HG03575 (cell line): Measurements from ENCODE around the gene PLA2G2C.
"Not testable (repeated sequence)": the region's sequence is repeated elsewhere in the genome, so short reads cannot be mapped to it uniquely, and the experiment has no call there.

Experiments used
- ATAC-seq: cut with Tn5 transposase; IDR thresholded peaks from one replicate; pipeline ENCODE4 v1.9.1; 2021; ENCODE audit not compliant: unreplicated experiment, insufficient number of reproducible peaks, low FRiP score; ENCODE audit errors: extremely low read depth

PLA2G2C gene

DNA sequence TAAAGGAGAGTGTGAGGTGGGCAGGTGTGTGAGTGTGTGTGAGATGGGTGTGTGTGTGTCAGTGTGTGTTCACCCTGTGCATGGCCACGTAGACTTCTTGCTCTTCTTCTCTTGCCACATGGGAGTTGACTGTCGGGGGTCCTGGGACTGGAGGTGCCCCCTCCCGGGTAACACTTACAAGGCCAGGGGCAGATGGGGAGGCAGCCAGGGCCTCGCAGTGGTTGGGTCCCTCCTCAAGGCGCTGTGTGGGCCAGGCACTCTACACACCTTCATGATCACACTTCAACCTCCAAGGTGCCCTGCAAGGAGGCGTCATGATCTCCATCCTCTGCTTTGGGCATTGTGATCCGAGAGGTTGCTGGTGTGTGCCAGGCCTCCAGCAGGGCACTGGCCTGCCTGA lies 44.9 kb downstream of the PLA2G2C start:
- ATAC-seq, result no peak

DNA sequence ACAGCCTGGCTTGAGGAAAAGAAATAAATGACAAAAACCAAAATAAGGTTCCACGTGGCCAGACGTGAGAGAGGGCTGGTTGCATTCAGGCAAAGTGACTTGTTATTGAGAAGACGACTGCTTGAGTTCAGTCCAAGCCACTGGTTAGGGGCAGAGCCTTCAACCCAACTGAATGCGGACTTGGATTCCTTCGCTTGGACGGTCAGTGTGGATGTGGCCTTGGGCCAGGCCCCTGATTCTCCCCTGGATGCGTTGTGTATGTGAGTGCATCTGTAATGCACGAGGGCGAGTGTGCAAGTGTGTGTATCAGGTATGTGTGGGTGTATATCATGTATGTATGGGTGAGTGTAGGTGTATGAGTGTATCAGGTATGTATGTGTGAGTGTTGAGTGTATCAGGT lies 45.3 kb downstream of the PLA2G2C start:
- ATAC-seq, result no peak

DNA sequence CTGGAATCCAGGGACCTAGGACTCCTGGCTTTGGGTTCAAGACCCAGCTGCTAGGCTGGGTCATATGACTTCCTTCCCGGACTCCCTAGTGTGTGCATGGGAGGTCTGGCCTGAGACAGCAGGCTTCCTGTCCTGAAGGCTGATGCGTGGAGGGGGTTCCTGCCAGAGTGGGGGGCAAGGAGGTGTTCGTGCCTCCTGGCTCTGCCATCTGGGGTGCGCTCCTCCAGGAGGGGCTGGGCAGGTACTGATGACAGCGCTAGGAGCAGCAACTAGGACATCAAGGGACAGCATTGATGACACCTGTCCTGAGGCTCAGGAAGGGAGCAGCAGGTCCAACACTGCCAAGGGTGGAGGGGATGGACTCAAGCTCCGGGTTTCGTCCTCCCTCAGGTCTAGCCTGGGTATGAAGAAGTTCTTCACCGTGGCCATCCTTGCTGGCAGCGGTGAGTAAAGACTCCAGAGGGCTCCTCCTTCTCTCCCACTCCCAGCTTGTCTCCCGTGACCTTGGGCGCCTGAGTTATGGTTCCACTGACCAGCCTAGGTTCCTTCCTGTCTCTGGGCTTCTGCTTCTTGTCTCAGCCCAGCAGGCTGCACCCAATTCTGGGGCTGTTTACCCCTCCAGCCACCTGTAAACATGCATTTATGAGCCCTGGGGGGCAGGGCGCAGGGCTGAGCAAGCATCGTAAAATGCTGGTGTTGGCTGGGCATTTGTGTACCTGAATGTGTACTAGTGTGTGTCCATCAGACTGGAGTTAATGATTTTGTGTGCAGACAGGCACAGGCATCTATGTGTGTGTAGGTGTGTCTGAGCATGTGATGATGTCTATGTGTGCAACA lies 46.3 kb downstream of the PLA2G2C start:
- ATAC-seq, result no peak

DNA sequence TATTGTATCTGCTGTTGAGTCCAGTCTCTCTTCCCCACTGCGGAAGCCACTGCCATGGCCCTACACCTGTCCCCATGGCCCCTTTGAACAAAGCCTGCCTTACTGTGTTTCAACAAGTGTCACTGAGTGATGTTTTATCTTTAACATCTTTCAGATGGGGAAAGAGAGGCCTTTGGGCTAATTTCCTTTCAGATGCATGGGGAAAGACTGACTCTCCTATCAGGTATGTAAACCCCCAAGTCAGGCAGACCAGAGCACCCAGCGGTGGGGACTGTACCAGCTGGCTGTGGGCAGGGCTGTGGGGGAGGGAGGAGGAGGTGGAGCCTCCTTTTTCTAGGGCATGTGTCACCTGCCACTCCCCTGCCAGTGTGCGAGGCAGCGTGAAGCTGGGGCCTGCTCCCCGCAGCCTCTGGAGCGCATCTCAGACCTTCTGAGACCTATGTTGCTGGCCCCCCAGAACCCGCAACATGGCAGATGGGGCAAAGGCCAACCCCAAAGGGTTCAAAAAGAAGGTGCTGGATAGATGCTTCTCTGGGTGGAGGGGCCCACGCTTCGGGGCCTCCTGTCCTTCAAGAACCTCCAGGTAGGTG lies 47.3 kb downstream of the PLA2G2C start, which contains the start of gene PLA2G2F:
Gene PLA2G2F, plus strand, starts transcription at position 363 of the 590 bp plus-strand sequence. Its CDS starts 105 bp downstream, at position 468.
- ATAC-seq, result no peak

DNA sequence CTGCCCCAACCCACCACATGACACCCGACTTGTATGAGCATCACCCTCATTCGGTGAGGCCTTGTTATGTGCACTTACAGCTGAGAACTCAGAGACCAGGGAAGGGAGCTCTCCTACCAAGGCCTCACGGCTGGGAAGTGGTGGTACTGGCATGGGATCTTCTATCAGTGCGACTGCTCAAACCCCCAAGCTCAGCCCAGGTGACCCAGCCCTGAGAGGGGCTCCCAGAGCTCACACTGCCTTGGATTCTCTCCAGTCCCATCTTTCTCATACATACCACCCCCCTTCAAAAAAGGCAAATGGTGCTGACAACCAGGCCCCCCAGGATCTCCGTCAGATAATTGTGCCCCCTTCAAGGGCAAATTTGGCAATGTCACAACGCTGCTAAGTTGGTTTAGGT lies 48.0 kb downstream of the PLA2G2C start:
- ATAC-seq, result no peak

DNA sequence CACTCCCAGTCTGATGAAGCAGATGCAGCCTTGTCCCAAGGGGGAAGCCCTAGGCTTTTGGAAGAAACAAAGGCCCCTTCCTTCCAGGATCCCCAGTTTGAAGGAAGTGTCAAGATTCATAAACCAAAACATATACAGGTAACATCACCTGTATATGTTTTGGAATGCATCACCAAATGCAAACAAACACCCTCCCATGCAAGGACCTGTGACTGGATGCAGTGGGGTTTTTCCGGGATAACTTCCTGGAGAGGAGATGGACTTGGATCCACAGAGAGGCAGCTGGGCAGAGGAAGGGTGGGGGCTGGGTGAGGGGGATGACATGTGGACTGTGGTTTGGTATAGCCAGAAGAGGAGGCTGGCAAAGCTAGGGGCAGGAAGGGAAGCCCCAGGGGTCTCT lies 48.7 kb downstream of the PLA2G2C start:
- ATAC-seq, result no peak

DNA sequence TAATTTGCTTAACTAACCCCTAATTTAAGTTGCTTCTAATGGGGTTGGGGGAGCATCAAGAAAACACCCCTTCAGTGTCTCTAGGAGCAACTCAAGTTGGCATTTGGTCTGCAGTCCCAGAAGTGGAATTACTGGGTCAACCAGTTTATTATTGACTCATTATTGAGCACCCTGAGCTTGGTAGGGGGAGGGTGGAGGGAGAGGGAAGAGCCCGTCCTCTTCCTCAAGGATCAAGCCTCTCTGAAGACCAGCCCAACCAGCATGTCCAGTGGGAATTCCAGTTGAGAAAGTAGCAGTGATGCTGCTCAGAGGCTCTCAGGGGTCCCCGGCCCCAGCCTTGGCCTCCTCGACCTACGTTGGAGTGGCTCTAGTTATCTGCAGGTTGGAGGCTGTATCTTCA lies 49.3 kb downstream of the PLA2G2C start:
- ATAC-seq, result no peak

DNA sequence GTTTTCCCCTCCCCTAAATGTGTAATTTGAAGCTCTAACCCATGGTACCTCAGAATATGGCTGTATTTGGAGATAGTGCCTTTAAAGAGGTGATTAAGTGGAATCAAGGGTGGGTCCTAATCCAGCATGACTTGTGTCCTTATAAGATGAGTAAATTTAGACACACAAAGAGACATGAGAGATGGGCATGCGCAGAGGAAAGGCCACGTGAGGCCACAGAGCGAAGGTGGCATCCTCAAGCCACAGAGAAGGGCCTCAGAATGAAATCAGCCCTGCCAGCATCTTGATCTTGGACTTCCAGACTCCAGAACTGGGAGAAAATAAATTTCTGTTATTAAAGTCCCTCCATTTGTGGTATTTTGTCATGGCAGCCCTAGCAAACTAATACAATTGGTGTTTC lies 50.1 kb downstream of the PLA2G2C start:
- ATAC-seq, result no peak

DNA sequence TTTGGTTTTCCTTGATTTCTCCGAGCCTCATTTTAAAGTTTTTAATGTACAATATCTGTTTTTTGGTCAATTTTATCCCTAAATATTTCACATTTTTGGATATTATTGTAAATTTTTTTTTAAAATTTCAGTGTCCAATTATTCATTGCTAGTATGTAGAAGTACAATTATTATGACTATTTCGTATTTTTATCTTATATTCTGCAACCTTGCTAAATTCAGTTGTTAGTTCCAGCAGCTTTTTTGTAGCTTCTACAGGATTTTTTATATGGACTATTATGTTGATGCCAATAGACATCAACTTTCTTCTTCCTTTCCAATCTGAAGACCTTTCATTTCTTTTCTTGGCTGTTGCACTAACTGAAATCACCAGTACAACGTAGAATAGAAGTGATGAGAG lies 51.3 kb downstream of the PLA2G2C start:
- ATAC-seq, result no peak

DNA sequence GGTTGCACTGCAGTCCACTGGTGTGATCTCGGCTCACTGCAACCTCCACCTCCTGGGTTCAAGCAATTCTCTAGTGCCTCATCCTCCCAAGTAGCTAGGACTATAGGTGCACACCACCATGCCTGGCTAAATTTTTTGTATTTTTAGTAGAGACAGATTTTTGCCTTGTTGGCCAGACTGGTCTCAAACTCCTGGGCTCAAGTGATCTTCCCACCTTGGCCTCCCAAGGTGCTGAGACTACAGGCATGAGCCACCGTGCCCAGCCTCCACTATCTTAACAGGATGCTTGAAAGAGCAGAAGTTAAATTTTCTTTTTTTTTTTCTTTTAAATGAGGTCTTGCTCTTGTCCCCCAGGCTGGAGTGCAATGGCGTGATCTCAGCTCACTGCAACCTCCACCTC lies 55.8 kb downstream of the PLA2G2C start:
- not testable (repeated sequence) for ATAC-seq

DNA sequence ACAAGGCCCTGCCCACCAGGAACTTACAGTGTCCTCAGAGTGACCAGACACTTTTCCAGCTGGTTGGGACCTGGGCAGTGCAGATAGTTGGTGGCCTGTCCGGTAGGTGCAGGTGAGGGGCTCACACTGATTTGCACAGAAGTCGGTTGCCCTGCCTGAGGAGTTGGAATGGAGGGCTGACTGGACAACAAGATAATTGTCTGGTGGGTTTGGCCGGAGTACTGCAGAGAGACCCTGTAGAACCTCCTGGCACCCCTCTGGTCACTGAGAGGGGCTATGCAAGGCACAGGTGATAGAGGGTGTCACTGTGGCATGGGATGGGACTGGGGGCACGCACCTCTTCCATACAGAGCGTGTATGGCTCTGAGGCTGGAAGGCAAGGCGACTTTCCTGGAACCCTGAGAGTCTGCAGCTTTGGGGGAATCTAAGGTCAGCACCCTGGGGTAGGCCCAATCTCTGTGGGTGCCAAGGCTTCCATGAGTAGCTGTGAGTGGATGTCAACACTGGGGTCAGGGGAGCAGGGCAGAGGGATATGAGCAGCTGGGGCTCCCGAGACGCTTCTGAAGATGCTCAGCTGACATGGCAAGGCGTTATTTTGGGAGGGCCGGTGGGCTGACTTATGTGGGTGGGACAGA lies 59.4 kb downstream of the PLA2G2C start:
- ATAC-seq, result no peak

DNA sequence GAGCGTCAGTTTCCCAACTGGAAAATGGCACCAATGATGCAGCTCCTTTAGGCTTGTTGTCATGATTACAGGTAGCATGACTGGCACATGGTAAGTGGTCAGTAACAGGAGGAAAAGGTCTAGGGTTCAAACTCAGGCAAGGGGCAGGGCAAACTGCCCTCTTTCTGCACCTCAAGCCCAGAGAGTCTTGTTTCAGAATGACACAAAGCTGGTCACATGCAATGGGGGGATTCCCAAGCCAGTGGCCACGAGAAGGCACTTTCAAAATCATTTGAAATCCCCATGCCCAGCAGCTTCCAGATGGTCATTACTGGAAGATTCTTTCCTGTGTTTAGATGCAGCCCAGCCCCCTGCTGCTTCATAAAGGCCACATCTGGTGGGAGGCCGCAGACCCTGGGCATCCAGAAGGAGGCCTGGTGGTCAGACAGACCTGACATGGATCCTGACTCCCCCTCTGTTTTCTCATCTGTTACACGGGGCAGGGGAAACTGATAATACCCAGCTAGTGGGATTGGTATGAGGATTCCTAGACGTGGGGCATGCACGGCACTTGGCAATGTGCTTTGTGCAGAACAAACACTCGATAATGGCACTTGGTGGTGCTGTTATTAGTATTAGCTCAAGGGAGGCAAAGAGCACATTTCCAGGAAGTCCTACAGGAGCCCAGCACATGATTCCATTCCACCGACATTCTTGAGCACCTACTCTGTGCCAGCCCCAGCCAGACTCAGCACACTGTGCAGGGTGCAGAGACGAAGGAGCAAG lies 60.1 kb downstream of the PLA2G2C start:
- ATAC-seq, result no peak

DNA sequence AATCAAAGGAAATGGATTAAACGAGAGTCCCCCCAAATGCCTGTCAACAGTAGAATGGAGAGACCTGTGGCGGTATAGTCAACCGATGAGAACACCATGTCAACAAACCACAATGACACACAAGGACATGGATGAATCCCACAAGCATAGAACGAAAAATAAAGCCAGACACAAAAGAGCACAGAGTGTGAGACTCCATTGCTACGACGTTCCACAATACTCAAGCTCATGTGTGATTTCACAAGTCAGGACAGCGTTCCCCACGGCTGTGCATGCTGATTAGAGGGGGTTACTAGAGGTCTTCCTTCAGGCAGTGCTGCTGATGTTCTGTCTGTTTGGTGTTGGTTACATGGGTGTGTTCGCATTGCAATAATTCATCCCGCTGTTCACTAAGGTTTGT lies 61.2 kb downstream of the PLA2G2C start:
- no peak for ATAC-seq

DNA sequence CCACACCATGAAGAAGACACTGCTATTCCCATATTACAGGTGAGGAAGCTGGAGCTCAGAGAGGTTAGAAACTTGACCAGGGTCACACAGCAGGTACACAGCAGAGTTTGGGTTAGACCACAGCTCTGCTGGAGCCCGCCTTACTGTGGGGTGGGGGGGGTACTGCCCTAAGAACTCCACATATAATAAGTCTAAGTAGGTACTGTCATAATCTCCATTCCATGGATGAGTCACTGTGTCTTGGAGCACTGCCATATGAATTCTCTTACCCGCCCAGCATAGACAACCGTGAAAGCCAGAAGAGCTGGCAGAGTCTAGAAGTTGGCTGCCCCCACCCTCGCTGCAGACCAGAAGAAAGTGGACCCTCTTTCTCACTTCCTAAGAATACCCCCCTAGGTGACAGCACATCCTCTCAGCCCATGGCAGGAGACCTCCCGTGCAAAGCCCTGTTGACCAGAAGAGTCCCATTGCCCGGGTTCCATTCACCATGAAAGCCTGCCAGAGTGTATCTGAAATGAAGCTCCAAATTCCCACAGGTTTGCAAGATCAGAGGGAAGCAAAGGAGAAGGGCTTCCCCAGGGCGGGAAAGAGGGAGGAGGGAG lies 61.8 kb downstream of the PLA2G2C start:
- no peak for ATAC-seq

DNA sequence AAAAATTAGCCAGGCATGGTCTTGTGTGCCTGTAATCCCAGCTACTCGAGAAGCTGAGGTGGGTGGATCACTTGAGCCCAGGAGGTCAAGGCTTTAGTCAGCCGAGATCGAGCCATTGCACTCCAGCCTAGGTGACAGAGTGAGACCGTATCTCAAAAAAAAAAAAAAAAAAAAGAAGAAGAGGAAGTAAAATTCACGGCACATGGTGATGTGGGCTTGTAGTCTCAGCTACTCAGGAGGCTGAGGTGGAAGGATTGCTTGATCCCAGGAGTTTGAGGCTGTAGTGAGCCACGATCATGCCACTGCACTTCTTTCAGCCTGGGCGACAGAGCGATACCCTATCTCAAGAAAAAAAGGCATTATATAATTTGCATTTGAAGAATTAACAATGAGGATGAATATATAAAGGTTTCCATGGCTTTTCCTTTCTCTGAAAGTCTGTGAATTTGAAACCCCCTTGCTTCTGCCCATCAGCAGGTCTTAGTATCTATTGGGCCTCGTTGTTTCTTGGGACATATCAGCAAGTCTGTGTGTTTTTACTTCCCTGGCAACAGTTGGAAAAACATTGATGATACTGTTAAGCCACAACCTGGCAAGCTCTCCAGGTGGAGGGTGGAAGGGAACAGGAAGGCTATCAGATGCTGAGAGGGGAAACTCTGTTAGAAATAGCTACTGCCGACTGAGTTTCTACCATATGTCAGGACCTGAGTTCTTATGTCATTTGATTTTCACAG lies 62.4 kb downstream of the PLA2G2C start:
- no peak for ATAC-seq

DNA sequence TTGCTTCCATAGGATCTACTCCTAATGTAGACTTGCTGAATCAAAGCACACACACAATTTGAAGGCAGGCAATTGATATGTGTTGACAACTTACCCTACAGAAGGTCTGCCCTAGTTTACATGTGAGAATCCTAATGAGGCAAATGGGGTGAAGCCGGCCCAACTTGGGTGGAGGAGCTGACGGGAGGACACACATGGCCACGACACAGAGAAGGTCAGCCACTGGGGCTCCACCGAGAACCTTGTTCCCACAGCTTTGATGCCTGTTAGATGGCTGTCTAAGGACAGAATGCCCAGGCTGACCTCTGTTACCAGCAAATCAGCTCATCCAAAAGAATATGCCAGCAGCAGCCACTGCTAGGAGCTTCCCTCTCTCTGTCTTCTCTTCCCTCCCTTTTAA lies 65.5 kb downstream of the PLA2G2C start:
- ATAC-seq, result no peak

DNA sequence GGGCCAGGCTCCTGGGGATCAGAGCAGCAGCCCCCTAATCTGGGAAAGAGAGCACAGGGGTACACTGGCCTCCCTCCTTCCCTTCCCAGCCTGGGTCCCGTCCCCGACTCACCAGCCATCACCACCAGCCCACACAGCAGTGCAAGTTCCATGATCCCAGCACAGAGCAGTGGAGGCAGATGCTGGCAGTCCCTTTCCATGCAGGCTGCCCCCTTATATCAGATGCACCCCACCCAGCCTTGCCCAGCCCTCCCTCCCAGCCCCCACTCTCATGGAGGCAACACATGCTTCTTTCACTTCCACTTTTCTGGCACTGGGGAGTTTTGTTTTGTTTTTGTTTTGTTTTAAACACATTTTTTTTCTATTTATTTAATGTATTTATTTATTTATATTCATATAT lies 67.0 kb downstream of the PLA2G2C start, which contains the start of gene PLA2G2D:
Gene PLA2G2D, minus strand, starts transcription at position 190 of the 400 bp plus-strand sequence. Its CDS starts 38 bp downstream, at position 152.
- ATAC-seq, result no peak

DNA sequence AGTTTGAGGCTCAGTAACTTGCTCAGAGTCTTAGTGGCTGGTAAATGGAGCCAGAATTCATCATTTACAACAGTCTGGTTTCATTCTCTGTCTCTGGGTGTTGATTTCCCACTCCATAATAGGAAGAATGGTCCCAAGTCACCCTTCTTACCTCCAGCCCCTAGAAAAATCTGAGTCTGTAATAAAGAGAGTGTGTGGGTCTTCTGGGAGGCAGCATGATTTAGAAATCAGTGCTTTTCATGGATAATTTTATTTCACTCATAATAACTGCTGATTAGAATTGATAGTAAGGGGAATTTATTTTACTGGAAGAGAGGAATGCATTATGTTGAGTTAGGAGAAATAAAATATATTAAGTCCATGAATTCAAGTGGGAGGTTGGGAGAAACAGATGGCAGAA lies 69.1 kb downstream of the PLA2G2C start:
- no peak for ATAC-seq
